Hematopoietic multipotent progenitor cell treated with erythropoietin and hydrocortisone succinate and interleukin-3 and kit ligand, for 17 days (in vitro differentiated cells): Measurements from ENCODE around the gene PRKN.

ENCODE experiments used
- DNase-seq: peaks from one replicate; pipeline ENCODE4 v3.0.0-alpha.2; 2015; ENCODE audit warnings: low spot score

PRKN gene

GRCh38 chr6:162181111-162181510 is 546.5 kb downstream of the PRKN start:
- no peak for DNase-seq

GRCh38 chr6:162179196-162179951 is 548.2 kb downstream of the PRKN start:
- DNase-seq, result no peak

- no peak for DNase-seq
Measured at GRCh38 chr6:162178666-162179065, 548.9 kb downstream of the PRKN start.

- DNase-seq, result no peak
Measured at GRCh38 chr6:162178266-162178665, 549.3 kb downstream of the PRKN start.

GRCh38 chr6:162177746-162178145 is 549.8 kb downstream of the PRKN start:
- no peak for DNase-seq

GRCh38 chr6:162173466-162173865 is 554.1 kb downstream of the PRKN start:
- DNase-seq, result no peak

- DNase-seq, result no peak
Measured at GRCh38 chr6:162165479-162165878, 562.1 kb downstream of the PRKN start.

- no peak for DNase-seq
Measured at GRCh38 chr6:162157167-162157870, 570.2 kb downstream of the PRKN start.

- DNase-seq, result no peak
Measured at GRCh38 chr6:162156146-162156545, 571.4 kb downstream of the PRKN start.

- no peak for DNase-seq
Measured at GRCh38 chr6:162154930-162155329, 572.6 kb downstream of the PRKN start.

GRCh38 chr6:162154001-162154400 is 573.6 kb downstream of the PRKN start:
- no peak for DNase-seq

GRCh38 chr6:162153120-162153519 is 574.4 kb downstream of the PRKN start:
- DNase-seq, result no peak

GRCh38 chr6:162151021-162151665 is 576.4 kb downstream of the PRKN start:
- DNase-seq, result no peak

GRCh38 chr6:162150295-162150694 is 577.3 kb downstream of the PRKN start:
- DNase-seq, result no peak

- DNase-seq, result no peak
Measured at GRCh38 chr6:162149786-162150185, 577.8 kb downstream of the PRKN start.

GRCh38 chr6:162147805-162148204 is 579.8 kb downstream of the PRKN start:
- DNase-seq, result no peak

- DNase-seq, result no peak
Measured at GRCh38 chr6:162147281-162147680, 580.3 kb downstream of the PRKN start.

- no peak for DNase-seq
Measured at GRCh38 chr6:162140251-162140852, 587.2 kb downstream of the PRKN start.

- DNase-seq, result no peak
Measured at GRCh38 chr6:162125659-162126058, 601.9 kb downstream of the PRKN start.

- DNase-seq, result no peak
Measured at GRCh38 chr6:162124710-162125435, 602.7 kb downstream of the PRKN start.

GRCh38 chr6:162123797-162124196 is 603.8 kb downstream of the PRKN start:
- DNase-seq, result no peak

GRCh38 chr6:162119341-162119740 is 608.2 kb downstream of the PRKN start:
- no peak for DNase-seq
